Endothelial cell of umbilical vein (primary cell): ENCODE measurements around the gene BEAN1. TPM values are rescaled to one million over a fixed set of nuclear protein-coding genes. Genes with fewer than 3 reads are reported as not detected.

Source experiments
- BruUV-seq: library from RNA; stranded (reverse); fragments of 400-500 nt; replicated peaks from 2 replicates; lab custom pipeline; 2021; lab: Mats Ljungman, UMichigan
- CTCF ChIA-PET: fragments of 300-600, 350-600 bp; sonication (Branson Sonifier 250); formaldehyde crosslinking; loops from one replicate; lab custom pipeline; 2021; ENCODE audit warnings: antibody characterized with exemption, inconsistent platforms; lab: Charles Lee
- POLR2A ChIA-PET: fragments of 300-600, 350-600 bp; sonication (Branson Sonifier 250); formaldehyde crosslinking; loops from one replicate; lab custom pipeline; 2021; ENCODE audit warnings: antibody characterized with exemption, inconsistent platforms; lab: Charles Lee
- DNase-seq: peaks from one replicate; pipeline ENCODE4 v3.0.0-alpha.2; 2011; ENCODE audit warnings: low read depth, low spot score
- FAIRE-seq: peaks from 2 replicates; lab custom pipeline; 2011; peaks lifted over from hg19 to GRCh38; lab: Jason Lieb, UNC
- H2AFZ ChIP-seq: 2 replicates; pipeline ENCODE4 v1.6.0; 2012; ENCODE audit warnings: low read depth, low read length, control low read depth, inconsistent platforms
- H3K27ac ChIP-seq: 2 replicates; pipeline ENCODE4 v1.5.1; 2011; ENCODE audit warnings: low read depth, mild to moderate bottlenecking, control low read depth, low read length, moderate library complexity; ENCODE audit not compliant: insufficient read depth
- H3K27me3 ChIP-seq, 2 experiments: 2 replicates each; pipeline versions ENCODE4 v1.6.0 to v1.6.1; 2011; ENCODE audit warnings: low read length in 2 of 2, mixed read lengths in 1 of 2; ENCODE audit not compliant: control insufficient read depth in 2 of 2, insufficient read depth in 2 of 2
- H3K36me3 ChIP-seq, 2 experiments: 2 replicates in 1 of 2; 3 replicates in 1 of 2; pipeline ENCODE4 v1.5.1; 2011; ENCODE audit warnings: low read length in 2 of 2, mild to moderate bottlenecking in 1 of 2, moderate library complexity in 1 of 2; ENCODE audit not compliant: control insufficient read depth in 2 of 2, insufficient read depth in 2 of 2; ENCODE audit errors: extremely low read depth in 1 of 2
- H3K4me1 ChIP-seq: 3 replicates; pipeline ENCODE4 v1.5.1; 2011; ENCODE audit warnings: mild to moderate bottlenecking, low read length; ENCODE audit not compliant: control insufficient read depth, insufficient read depth; ENCODE audit errors: extremely low read depth
- H3K4me2 ChIP-seq: 2 replicates; pipeline ENCODE4 v1.6.1; 2011; ENCODE audit warnings: low read length, control low read depth, mixed read lengths; ENCODE audit not compliant: insufficient read depth
- H3K4me3 ChIP-seq, 3 experiments: fragments of 200-600 bp in 1 of 3; sonication (generic), shearing (Covaris generic) in 1 of 3; replicated peaks in 1 of 3; 2 replicates each; pipeline ENCODE4 v1.5.1; 2011 to 2016; ENCODE audit warnings: control low read depth in 3 of 3, low read length in 3 of 3, mild to moderate bottlenecking in 2 of 3, inconsistent platforms in 1 of 3, low read depth in 1 of 3, moderate library complexity in 1 of 3; ENCODE audit not compliant: insufficient read depth in 1 of 3
- H3K79me2 ChIP-seq: 2 replicates; pipeline ENCODE4 v1.6.0; 2012; ENCODE audit warnings: low read length, inconsistent platforms; ENCODE audit not compliant: control insufficient read depth, insufficient read depth
- H3K9ac ChIP-seq: replicated peaks from 2 replicates; pipeline ENCODE3; 2011; ENCODE audit warnings: low read length, control low read depth; ENCODE audit not compliant: insufficient read depth; ENCODE audit errors: extremely low read depth
- H3K9me1 ChIP-seq: replicated peaks from 3 replicates; pipeline ENCODE4 v1.6.0; 2011; ENCODE audit warnings: mild to moderate bottlenecking, low read length; ENCODE audit not compliant: control insufficient read depth, insufficient read depth; ENCODE audit errors: extremely low read depth
- H3K9me3 ChIP-seq: replicated peaks from 2 replicates; pipeline ENCODE4 v1.5.1; 2012; ENCODE audit warnings: low read length, inconsistent platforms; ENCODE audit not compliant: control insufficient read depth, insufficient read depth
- H4K20me1 ChIP-seq: replicated peaks from 2 replicates; pipeline ENCODE3; 2011; ENCODE audit warnings: mild to moderate bottlenecking, low read length; ENCODE audit not compliant: control insufficient read depth, insufficient read depth; ENCODE audit errors: extremely low read depth
- CTCF ChIP-seq, 2 donors: IDR thresholded peaks; 1 replicate in 1 of 2; 2 replicates in 1 of 2; pipeline ENCODE4 v1.5.1; 2011; ENCODE audit warnings: low read length in 2 of 2, mild to moderate bottlenecking in 2 of 2, moderate library complexity in 2 of 2, control low read depth in 1 of 2, inconsistent platforms in 1 of 2, low read depth in 1 of 2; ENCODE audit not compliant: insufficient read depth in 1 of 2; ENCODE audit errors: extremely low read depth in 1 of 2
- EZH2 ChIP-seq: IDR thresholded peaks from 2 replicates; pipeline ENCODE4 v1.6.1; 2012; ENCODE audit warnings: borderline replicate concordance, low read depth, mild to moderate bottlenecking, moderate library complexity, low read length, inconsistent platforms; ENCODE audit not compliant: severe bottlenecking
- FOS ChIP-seq: IDR thresholded peaks from 2 replicates; pipeline ENCODE4 v1.6.1; 2011; ENCODE audit warnings: mild to moderate bottlenecking, low read length, moderate library complexity, borderline replicate concordance; ENCODE audit not compliant: insufficient read depth
- GATA2 ChIP-seq: IDR thresholded peaks from 2 replicates; pipeline ENCODE4 v1.7.0; 2011; ENCODE audit warnings: low read depth, mild to moderate bottlenecking, moderate library complexity, mixed read lengths, low read length; ENCODE audit not compliant: insufficient read length, insufficient read depth
- JUN ChIP-seq: IDR thresholded peaks from 2 replicates; pipeline ENCODE4 v1.6.1; 2011; ENCODE audit warnings: borderline replicate concordance, low read depth; ENCODE audit not compliant: insufficient read length, insufficient read depth
- MAX ChIP-seq: IDR thresholded peaks from 2 replicates; pipeline ENCODE4 v1.6.1; 2011; ENCODE audit not compliant: insufficient read depth, insufficient read length
- MYC ChIP-seq: IDR thresholded peaks from one replicate; pipeline ENCODE4 v1.6.1; 2011; ENCODE audit warnings: mild to moderate bottlenecking, low read depth, low read length
- POLR2A ChIP-seq: IDR thresholded peaks from 2 replicates; pipeline ENCODE4 v1.6.1; 2012; ENCODE audit warnings: low read depth, mild to moderate bottlenecking, control low read depth, low read length
- POLR2AphosphoS5 ChIP-seq: IDR thresholded peaks from 2 replicates; pipeline ENCODE4 v1.6.1; 2012; ENCODE audit warnings: low read depth, mild to moderate bottlenecking, control low read depth, low read length, moderate library complexity; ENCODE audit not compliant: insufficient read depth
- dilution Hi-C: fragments of 300-500 bp; cut with MboI; formaldehyde crosslinking; loops from one replicate; pipeline ENCODE4 v1.15.0; 2019; ENCODE audit warnings: low sequenced_read_pairs; ENCODE audit not compliant: extremely low pct_ligation_motif_present
- intact Hi-C: fragments of 100-400 bp; cut with micrococcal nuclease; formaldehyde crosslinking; loops from one replicate; pipeline ENCODE4 v1.10.0; 2022
- polyA plus RNA-seq, 4 experiments: library from polyadenylated mRNA; depleted of rRNA in 3 of 4; stranded (reverse) in 3 of 4; unstranded in 1 of 4; fragments of >200 nt; gene quantifications; 2 replicates each; pipeline versions ENCODE4 v1.2.1 to v1.2.3, GENCODE V29; 2011 to 2012; ENCODE audit warnings: missing spikeins in 1 of 4
- total RNA-seq: library from RNA; stranded (reverse); gene quantifications from 2 replicates; pipeline ENCODE4 v1.2.3, GENCODE V29; 2021

BEAN1 gene
- total and polyA plus RNA-seq, 2 donors (not counting 3 experiments of a cell fraction or from before 2014, with no cell fraction given): not detected

GRCh38 chr16:66402166-66402565 is 24.9 kb upstream of the BEAN1 start:
- CTCF ChIA-PET: interaction anchor here (0.7 kb wide), 1 partner anchor 44 kb away, joined by 3 read pairs; no protein-coding TSS in a partner anchor
- BruUV-seq: no TSS peak
- intact Hi-C loops: no loop called here

More at GRCh38 chr16:66402166-66402565, 24.9 kb upstream of the BEAN1 start:
- POLR2A ChIA-PET: no interaction called here
- dilution Hi-C loops: no loop called here
- H3K36me3 ChIP-seq: peaks cover 57 to 61% of the 10 kb centered on the region in 2 experiments
- peaks cover 11% of the 10 kb centered on the region for H3K79me2 ChIP-seq
- no peak overlapping the region for H3K27ac ChIP-seq
- H4K20me1 ChIP-seq: no peaks in the 10 kb centered on the region
- H3K9me1 ChIP-seq: no peaks in the 10 kb centered on the region
- DNase-seq (no peak), FAIRE-seq (no peak)
- no peak overlapping the region for H2AFZ ChIP-seq
- H3K27me3 ChIP-seq: no peaks in the 10 kb centered on the region
- H3K4me3 ChIP-seq: no peak overlapping the region
- no peak for TF ChIP-seq GATA2
- TF ChIP-seq EZH2: no peak
- no peak for TF ChIP-seq FOS
- no peak for TF ChIP-seq POLR2A
- TF ChIP-seq MYC: no peak
- TF ChIP-seq MAX: no peak
- TF ChIP-seq JUN: no peak
- TF ChIP-seq POLR2AphosphoS5: no peak
- no peak for TF ChIP-seq CTCF (IDR thresholded peaks at IDR 0.05; ENCODE audit: extremely low read depth in 1 of 2, insufficient read depth in 1 of 2, low read depth in 1 of 2, low read length in 2 of 2)
- peaks cover 14% of the 10 kb centered on the region for H3K4me1 ChIP-seq
- no peak overlapping the region for H3K4me2 ChIP-seq
- H3K9me3 ChIP-seq: no peaks in the 10 kb centered on the region
- H3K9ac ChIP-seq: no peak overlapping the region
